Esophagus (tissue), 2 donors: ENCODE results near the gene MRPL58. TPM values are rescaled to one million over a fixed set of nuclear protein-coding genes. Genes with fewer than 3 reads are reported as not detected.
A peak's percentile ranks its signal among the peaks of the same experiment; 100 is the strongest.

Experiments
- H3K27ac ChIP-seq, 2 donors: one replicate each; pipeline ENCODE4 v1.5.1; 2013; ENCODE audit warnings: low read depth in 2 of 2, mild to moderate bottlenecking in 2 of 2, inconsistent platforms in 1 of 2, low read length in 1 of 2, moderate library complexity in 1 of 2
- H3K27me3 ChIP-seq, 2 donors: one replicate each; pipeline ENCODE4 v1.6.1; 2013; ENCODE audit warnings: low read length in 2 of 2, control low read depth in 1 of 2, mild to moderate bottlenecking in 1 of 2; ENCODE audit not compliant: insufficient read depth in 2 of 2, control insufficient read depth in 1 of 2
- H3K36me3 ChIP-seq, 2 donors: one replicate each; pipeline ENCODE4 v1.6.1; 2013; ENCODE audit warnings: low read length in 1 of 2; ENCODE audit not compliant: control insufficient read depth in 2 of 2, insufficient read depth in 2 of 2
- H3K4me1 ChIP-seq, 2 donors: one replicate each; pipeline ENCODE4 v1.6.1; 2013; ENCODE audit warnings: low read length in 1 of 2; ENCODE audit not compliant: control insufficient read depth in 2 of 2, insufficient read depth in 2 of 2
- H3K4me3 ChIP-seq, 2 donors: one replicate each; pipeline ENCODE4 v1.5.1; 2013; ENCODE audit warnings: low read length in 2 of 2, mild to moderate bottlenecking in 2 of 2, low read depth in 1 of 2, moderate library complexity in 1 of 2
- H3K9me3 ChIP-seq, 2 donors: one replicate each; pipeline ENCODE4 v1.6.1; 2013; ENCODE audit warnings: mild to moderate bottlenecking in 2 of 2, low read depth in 1 of 2, low read length in 1 of 2, moderate library complexity in 1 of 2; ENCODE audit not compliant: control insufficient read depth in 2 of 2, insufficient read depth in 1 of 2
- WGBS, 2 donors: extraction: QIAGEN DNeasy Blood & Tissue Kit; methylation state at CpG; one replicate each; pipeline ENCODE4 v1.1.7; 2013; 5-methylcytosine and 5-hydroxymethylcytosine counted together
- polyA plus RNA-seq, 2 donors: library from polyadenylated mRNA; stranded (reverse); fragments of 200-250 nt; gene quantifications; one replicate each; pipeline ENCODE4 v1.2.3, GENCODE V29; 2013
- donor health status: healthy with polysubstance abuse.
- donor health status: Bipolar disorder and iron deficiency.

Gene MRPL58
- polyA plus RNA-seq, 2 donors: 31.8 to 42.4 TPM

DNA sequence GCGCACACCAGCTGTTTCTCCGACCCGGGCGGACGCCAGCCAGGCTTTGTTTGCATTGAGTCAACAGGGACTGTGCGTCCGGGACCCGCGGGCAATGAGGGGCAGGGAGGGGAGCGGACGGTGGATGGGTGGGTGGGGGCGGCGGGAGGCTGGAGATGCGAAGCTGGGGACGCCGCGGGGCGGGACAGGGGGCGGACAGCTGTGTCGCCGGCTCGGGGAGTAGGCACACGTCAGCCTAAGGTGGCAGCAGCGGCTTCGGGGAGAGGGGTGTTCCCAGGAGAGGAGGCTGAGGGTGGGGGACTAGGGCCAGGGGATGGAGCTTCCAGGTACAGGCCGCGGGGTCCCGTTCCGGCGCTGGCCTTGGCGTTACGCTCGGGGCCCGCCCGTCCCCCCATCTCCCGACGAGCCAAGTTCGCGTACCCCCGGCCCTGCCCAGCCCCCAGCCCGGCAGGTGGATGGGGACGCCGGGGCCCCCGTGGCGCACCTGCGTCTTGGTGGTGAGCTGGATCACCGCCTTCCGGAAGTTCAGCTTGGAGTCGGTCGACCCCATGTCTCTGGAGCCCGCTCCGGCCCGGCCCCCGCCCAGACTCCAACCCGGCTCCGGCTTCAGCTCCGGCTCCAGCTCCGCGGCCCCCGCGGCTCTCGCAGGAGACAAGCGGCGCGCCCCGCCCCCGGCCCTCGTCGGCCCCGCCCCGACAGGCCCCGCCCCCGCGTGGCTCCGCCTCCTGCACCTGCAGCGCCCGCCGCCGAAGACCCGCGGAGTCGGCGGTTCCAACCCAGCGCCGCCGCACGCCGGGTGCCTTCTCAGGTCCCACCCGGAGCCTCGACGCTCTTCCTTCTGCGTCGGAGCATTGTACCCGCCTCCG, 40.1 kb upstream of the MRPL58 start, which contains the start of gene HID1:
TSS of gene HID1 (minus strand) at position 653 of the 866 bp plus-strand sequence. CDS start at position 550, 103 bp downstream.
- H3K36me3 ChIP-seq: no peaks in the 10 kb centered on the region
- peak within 1 kb of the TSS in 1 of 2 donors; percentile 21 for H3K27ac ChIP-seq
- no peaks in the 10 kb centered on the region for H3K9me3 ChIP-seq
- peak within 1 kb of the TSS; percentile 54 to 55 for H3K4me3 ChIP-seq
- H3K27me3 ChIP-seq: no peaks in the 10 kb centered on the region
- WGBS, 2 donors: 2 to 3% methylated on average over 64 to 95 of the region's 95 CpGs
- peaks cover 4 to 17% of the 10 kb centered on the region in 2 donors for H3K4me1 ChIP-seq

- peaks cover 4 to 17% of the 10 kb centered on the region in 2 donors for H3K4me1 ChIP-seq
These were observed 39.5 kb upstream of the MRPL58 start for GRCh38 chr17:74972973-74973328.

GRCh38 chr17:74975943-74976342, 36.5 kb upstream of the MRPL58 start:
- no peaks in the 10 kb centered on the region for H3K9me3 ChIP-seq
- WGBS, 2 donors: 78 to 82% methylated on average over 4 of the region's 4 CpGs

More at GRCh38 chr17:74972973-74973328, 39.5 kb upstream of the MRPL58 start:
- WGBS, 2 donors: 17 to 19% methylated on average over 17 of the region's 17 CpGs
- Histone ChIP-seq H3K4me3 (peak overlapping the region; percentile 54 to 55), H3K36me3 (no peaks in the 10 kb centered on the region), H3K27ac (no peak overlapping the region), H3K9me3 (no peaks in the 10 kb centered on the region), H3K27me3 (no peaks in the 10 kb centered on the region)

GRCh38 chr17:74977802-74978201, 34.7 kb upstream of the MRPL58 start:
- Histone ChIP-seq H3K4me1 (peaks cover 0 to 12% of the 10 kb centered on the region in 2 donors), H3K9me3 (no peaks in the 10 kb centered on the region), H3K36me3 (no peaks in the 10 kb centered on the region), H3K27ac (no peak overlapping the region), H3K4me3 (no peak overlapping the region), H3K27me3 (no peaks in the 10 kb centered on the region)
- 91 to 94% methylated on average over 3 of the region's 3 CpGs for WGBS, 2 donors

More at GRCh38 chr17:74975943-74976342, 36.5 kb upstream of the MRPL58 start:
- Histone ChIP-seq H3K27ac (no peak overlapping the region), H3K4me3 (no peak overlapping the region), H3K36me3 (no peaks in the 10 kb centered on the region), H3K4me1 (peaks cover 4 to 7% of the 10 kb centered on the region in 2 donors), H3K27me3 (no peaks in the 10 kb centered on the region)

- Histone ChIP-seq H3K27ac (no peak overlapping the region), H3K9me3 (no peaks in the 10 kb centered on the region), H3K4me3 (no peak overlapping the region), H3K4me1 (peaks cover 0 to 9% of the 10 kb centered on the region in 2 donors), H3K36me3 (no peaks in the 10 kb centered on the region), H3K27me3 (no peaks in the 10 kb centered on the region)
- 79 to 85% methylated on average over 3 of the region's 3 CpGs for WGBS, 2 donors
These were observed 34.2 kb upstream of the MRPL58 start for GRCh38 chr17:74978240-74978639.

DNA sequence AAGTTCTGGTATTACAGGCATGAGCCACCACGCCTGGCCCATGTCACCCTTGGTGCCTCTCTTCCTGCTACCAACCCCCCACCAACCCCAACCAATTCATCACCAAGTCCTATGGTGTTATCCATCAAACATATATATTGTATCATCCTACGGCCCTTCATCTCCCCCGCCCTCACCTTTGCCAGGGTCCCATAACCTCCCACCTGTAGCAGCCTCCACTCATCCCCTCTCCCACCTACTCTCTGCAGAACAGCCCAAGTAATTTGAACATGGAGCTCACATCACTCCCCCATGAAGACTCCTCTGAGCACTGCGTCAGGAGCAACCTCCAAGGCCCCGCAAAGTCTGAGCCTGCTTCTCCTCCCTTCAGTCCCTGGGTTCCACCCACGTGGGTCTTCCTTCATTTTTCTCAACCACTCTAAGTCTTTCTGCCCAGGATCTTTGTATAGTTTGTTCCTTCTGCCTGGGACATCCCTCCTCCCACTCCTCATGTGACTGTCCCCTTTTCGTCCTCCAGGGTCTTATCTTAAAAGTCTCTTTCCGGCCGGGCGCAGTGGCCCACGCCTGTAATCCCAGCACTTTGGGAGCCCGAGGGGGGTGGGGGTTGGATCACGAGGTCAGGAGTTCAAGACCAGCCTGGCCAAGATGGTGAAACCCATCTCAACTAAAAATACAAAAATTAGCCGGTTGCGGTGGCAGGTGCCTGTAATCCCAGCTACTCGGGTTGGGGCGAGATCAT, 32.9 kb upstream of the MRPL58 start:
- Histone ChIP-seq H3K4me3 (no peak overlapping the region), H3K9me3 (no peaks in the 10 kb centered on the region)
- 82 to 86% methylated on average over 17 of the region's 17 CpGs for WGBS, 2 donors

GRCh38 chr17:74981318-74981978, 31.0 kb upstream of the MRPL58 start:
- Histone ChIP-seq H3K27ac (peak overlapping the region; percentile 80 to 84), H3K36me3 (no peaks in the 10 kb centered on the region), H3K9me3 (no peaks in the 10 kb centered on the region), H3K27me3 (no peaks in the 10 kb centered on the region), H3K4me1 (peaks cover 0 to 9% of the 10 kb centered on the region in 2 donors), H3K4me3 (peak overlapping the region; percentile 52 to 75)
- WGBS, 2 donors: 50% methylated on average over 16 of the region's 16 CpGs

More for the DNA sequence above, 32.9 kb upstream of the MRPL58 start:
- no peaks in the 10 kb centered on the region for H3K36me3 ChIP-seq
- H3K4me1 ChIP-seq: peaks cover 0 to 9% of the 10 kb centered on the region in 2 donors
- H3K27me3 ChIP-seq: no peaks in the 10 kb centered on the region
- no peak overlapping the region for H3K27ac ChIP-seq

DNA sequence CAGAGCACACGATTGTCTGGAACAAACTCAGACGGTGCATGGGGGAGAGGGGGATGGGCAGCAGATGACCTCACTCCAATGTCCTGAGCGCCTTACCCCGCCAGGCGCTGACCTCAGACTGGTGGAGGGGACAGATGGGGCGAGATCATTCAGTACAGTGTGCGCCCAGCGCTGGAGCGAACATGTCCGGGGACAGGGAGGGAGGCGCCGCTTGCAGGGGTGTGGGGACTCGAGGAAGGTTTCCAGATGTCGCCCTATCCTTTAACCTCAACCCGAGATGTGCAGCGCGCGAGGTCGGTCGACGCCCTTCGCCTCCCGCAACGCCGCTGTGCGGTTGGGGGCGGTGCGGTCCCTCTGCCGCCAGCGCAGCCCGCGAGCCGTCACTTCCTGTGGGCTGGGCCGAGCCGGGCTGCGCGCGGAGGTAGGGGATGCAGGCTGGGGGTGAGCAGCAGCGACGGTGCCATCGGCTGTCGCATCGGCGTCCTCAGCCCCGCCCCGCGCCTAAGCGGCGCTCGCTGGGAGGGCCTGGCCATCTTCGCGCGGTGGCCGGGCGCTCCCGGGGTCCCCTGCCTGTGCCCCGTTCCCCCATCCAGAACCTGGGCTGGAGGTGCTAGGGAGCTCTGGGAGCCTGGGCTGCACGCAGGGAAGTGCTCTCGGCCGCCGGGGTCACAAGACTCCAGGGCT, 30.3 kb upstream of the MRPL58 start:
- peak overlapping the region; percentile 80 to 84 for H3K27ac ChIP-seq
- H3K27me3 ChIP-seq: no peaks in the 10 kb centered on the region
- 0 to 1% methylated on average over 55 to 61 of the region's 61 CpGs for WGBS, 2 donors
- peaks cover 0 to 9% of the 10 kb centered on the region in 2 donors for H3K4me1 ChIP-seq
- H3K9me3 ChIP-seq: no peaks in the 10 kb centered on the region
- peak overlapping the region; percentile 52 to 75 for H3K4me3 ChIP-seq
- H3K36me3 ChIP-seq: no peaks in the 10 kb centered on the region
